DMS53 (cell line): ENCODE data around the gene ACTG2.
A peak's percentile ranks its signal among the peaks of the same experiment; 100 is the strongest.
"Not testable (repeated sequence)": the region's sequence is repeated elsewhere in the genome, so short reads cannot be mapped to it uniquely, and the experiment has no call there.

Experiments
- DNase-seq: peaks from one replicate; lab custom pipeline; 2025; lab: John Stamatoyannopoulos, UW

The ACTG2 gene

GRCh38 chr2:73937103-73937885 is 44.5 kb downstream of the ACTG2 start:
- no peak for DNase-seq

GRCh38 chr2:73937899-73938298 is 45.1 kb downstream of the ACTG2 start:
- DNase-seq = no peak

- no peak for DNase-seq
These were observed 46.0 kb downstream of the ACTG2 start for GRCh38 chr2:73938718-73939352.

- peak; percentile 18 for DNase-seq
These were observed 46.6 kb downstream of the ACTG2 start for GRCh38 chr2:73939419-73939818.

GRCh38 chr2:73940066-73940465 is 47.3 kb downstream of the ACTG2 start:
- not testable (repeated sequence) for DNase-seq

- no peak for DNase-seq
These were observed 49.9 kb downstream of the ACTG2 start for GRCh38 chr2:73942664-73943063.

GRCh38 chr2:73944714-73945113 is 51.9 kb downstream of the ACTG2 start:
- DNase-seq = no peak

- no peak for DNase-seq
These were observed 53.4 kb downstream of the ACTG2 start for GRCh38 chr2:73946215-73946614.

- no peak for DNase-seq
These were observed 53.9 kb downstream of the ACTG2 start for GRCh38 chr2:73946666-73947065.

GRCh38 chr2:73947412-73948018 is 54.7 kb downstream of the ACTG2 start:
- DNase-seq = no peak

- no peak for DNase-seq
These were observed 57.0 kb downstream of the ACTG2 start for GRCh38 chr2:73949802-73950201.

GRCh38 chr2:73952499-73953446 is 60.0 kb downstream of the ACTG2 start:
- no peak for DNase-seq

- peak; percentile 13 for DNase-seq
These were observed 63.5 kb downstream of the ACTG2 start for GRCh38 chr2:73956218-73956865.

- no peak for DNase-seq
These were observed 68.5 kb downstream of the ACTG2 start for GRCh38 chr2:73961274-73961673.

GRCh38 chr2:73961823-73962615 is 69.2 kb downstream of the ACTG2 start:
- no peak for DNase-seq

- DNase-seq = no peak
These were observed 70.0 kb downstream of the ACTG2 start for GRCh38 chr2:73962798-73963197.

- DNase-seq = no peak
These were observed 70.7 kb downstream of the ACTG2 start for GRCh38 chr2:73963385-73964120.

- DNase-seq = no peak
These were observed 71.4 kb downstream of the ACTG2 start for GRCh38 chr2:73964223-73964622.

- no peak for DNase-seq
These were observed 72.2 kb downstream of the ACTG2 start for GRCh38 chr2:73965053-73965452.

- DNase-seq = no peak
These were observed 75.6 kb downstream of the ACTG2 start for GRCh38 chr2:73968357-73968937.
